ENCODE results near the gene GXYLT2. TPM values are rescaled to one million over a fixed set of nuclear protein-coding genes. Genes with fewer than 3 reads are reported as not detected.
"Not testable (repeated sequence)": the region's sequence is repeated elsewhere in the genome, so short reads cannot be mapped to it uniquely, and the experiment has no call there.

Gene GXYLT2
- total and polyA plus RNA-seq, 4 experiments from 2014 or later = not detected

DNA sequence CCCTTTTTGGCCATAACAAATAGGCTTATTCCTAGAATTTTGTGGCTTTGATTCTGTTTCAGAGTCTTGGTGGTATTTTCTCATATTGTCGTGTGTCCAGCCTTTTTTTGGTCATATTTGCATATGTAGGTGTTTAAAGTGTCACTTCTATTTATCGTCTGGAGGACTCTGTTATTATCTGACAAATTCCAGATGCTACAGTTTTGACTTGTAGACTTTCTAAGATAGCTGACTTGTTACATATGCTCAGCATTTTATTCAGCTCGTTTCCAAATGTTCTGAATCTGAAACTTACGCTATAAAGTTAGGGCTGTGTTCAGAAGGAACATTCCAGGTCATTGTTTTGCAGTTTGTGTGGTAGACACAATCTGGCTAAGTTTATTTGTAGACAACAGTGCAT lies 110.6 kb downstream of the GXYLT2 start:
- Histone ChIP-seq H3K9me3 (ENCODE audit: control insufficient read depth in 1 of 2, low read length in 2 of 2) (no peaks in the 10 kb centered on the region), H3K4me3 (ENCODE audit: low read length in 2 of 2) (peak overlapping the region in 1 of 2 donors; percentile 65), H3K36me3 (ENCODE audit: insufficient read depth, low read length) (peaks cover 8% of the 10 kb centered on the region), H3K27me3 (ENCODE audit: insufficient read depth, low read length) (no peaks in the 10 kb centered on the region), H3K4me1 (ENCODE audit: insufficient read depth, low read length) (peaks cover 60% of the 10 kb centered on the region), H3K27ac (ENCODE audit: low read depth, low read length) (peak overlapping the region; percentile 30)
- intact Hi-C loops (cut with micrococcal nuclease) = loop anchor here (5.0 kb wide), 2 partner anchors 44 to 551 kb away; partner anchors contain the start of gene RYBP
- no peak for DNase-seq
- no peaks in the 10 kb centered on the region for H3K27me3 Mint-ChIP-seq
- H3K4me3 Mint-ChIP-seq = peak overlapping the region; percentile 67 to 92 (median 82)
- ChIA-PET CTCF (ENCODE audit: partially characterized antibody) (interaction anchor here (0.9 to 3.4 kb wide), 6 partner anchors 9 to 333 kb away, joined by 3 to 15 read pairs (median 3); no protein-coding TSS in a partner anchor), POLR2A (ENCODE audit: partially characterized antibody) (interaction anchor here (0.6 to 3.2 kb wide), 2 partner anchors 13 to 1913 kb away, joined by 3 to 10 read pairs; no protein-coding TSS in a partner anchor)
- H3K27ac Mint-ChIP-seq = peak overlapping the region; percentile 22 to 91 (median 81)
- H3K4me1 Mint-ChIP-seq = peaks cover 38 to 60% (median 49%) of the 10 kb centered on the region in 4 donors
- peaks cover 35 to 36% of the 10 kb centered on the region in 2 donors for H3K36me3 Mint-ChIP-seq
- H3K9me3 Mint-ChIP-seq = no peaks in the 10 kb centered on the region

DNA sequence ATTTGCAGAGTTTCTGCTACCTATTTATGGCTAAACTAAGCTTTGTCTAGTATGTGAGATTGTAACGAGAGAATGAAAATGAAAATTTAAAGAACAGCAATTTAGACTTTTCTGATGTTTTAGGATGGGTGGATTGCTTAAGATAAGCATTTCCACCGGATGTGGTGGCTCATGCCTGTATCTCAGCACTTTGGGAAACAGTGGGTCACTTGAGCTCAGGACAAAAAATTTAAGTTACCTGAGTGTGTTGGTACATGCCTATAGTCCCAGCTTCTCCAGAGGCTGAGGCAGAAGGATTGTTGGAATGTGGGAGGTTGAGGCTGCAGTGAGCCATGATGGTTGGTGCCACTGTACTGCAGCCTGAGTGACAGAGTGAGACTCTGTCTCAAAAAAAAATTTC lies 112.1 kb downstream of the GXYLT2 start:
- Mint-ChIP-seq H3K4me1 (peaks cover 44 to 74% (median 59%) of the 10 kb centered on the region in 4 donors), H3K4me3 (peak overlapping the region; percentile 76 to 90 (median 82)), H3K27me3 (no peaks in the 10 kb centered on the region), H3K27ac (peak overlapping the region; percentile 38 to 88 (median 72)), H3K36me3 (peaks cover 47% of the 10 kb centered on the region in 2 donors), H3K9me3 (no peaks in the 10 kb centered on the region)
- no peaks in the 10 kb centered on the region for H3K9me3 ChIP-seq (ENCODE audit: control insufficient read depth in 1 of 2, low read length in 2 of 2)
- CTCF ChIA-PET (ENCODE audit: partially characterized antibody) = interaction anchor here (0.8 to 3.4 kb wide), 12 partner anchors 8 to 63 kb away, joined by 3 to 15 read pairs (median 3); no protein-coding TSS in a partner anchor
- H3K4me3 ChIP-seq (ENCODE audit: low read length in 2 of 2) = peak overlapping the region in 1 of 2 donors; percentile 28
- peaks cover 72% of the 10 kb centered on the region for H3K4me1 ChIP-seq (ENCODE audit: insufficient read depth, low read length)
- intact Hi-C loops (cut with micrococcal nuclease) = loop anchor here (5.0 kb wide), 2 partner anchors 42 to 553 kb away; partner anchors contain the start of gene RYBP
- peak in 4 of 5 donors; percentile 15 to 30 (median 24) for DNase-seq
- POLR2A ChIA-PET (ENCODE audit: partially characterized antibody) = interaction anchor here (1.1 to 1.8 kb wide), 3 partner anchors 17 to 26 kb away, joined by 3 to 6 read pairs (median 4); no protein-coding TSS in a partner anchor
- peaks cover 11% of the 10 kb centered on the region for H3K36me3 ChIP-seq (ENCODE audit: insufficient read depth, low read length)
- no peaks in the 10 kb centered on the region for H3K27me3 ChIP-seq (ENCODE audit: insufficient read depth, low read length)
- H3K27ac ChIP-seq (ENCODE audit: low read depth, low read length) = peak overlapping the region; percentile 37

DNA sequence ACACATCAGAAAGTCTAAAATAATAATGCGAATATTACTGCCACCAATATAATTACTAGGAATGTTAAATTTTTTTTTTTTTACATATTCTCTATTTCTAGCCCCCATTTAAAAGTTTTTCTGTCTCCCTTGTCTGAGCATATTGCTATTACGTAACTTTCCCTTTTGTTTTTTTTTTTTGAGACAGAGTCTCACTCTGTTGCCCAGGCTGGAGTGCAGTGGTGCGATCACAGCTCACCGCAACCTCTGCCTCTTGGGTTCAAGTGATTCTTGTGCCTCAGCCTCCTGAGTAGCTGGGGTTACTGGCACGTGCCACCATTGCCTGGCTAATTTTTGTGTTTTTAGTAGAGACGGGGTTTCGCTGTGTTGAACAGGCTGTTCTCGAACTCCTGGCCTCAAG lies 115.2 kb downstream of the GXYLT2 start:
- peaks cover 60 to 61% of the 10 kb centered on the region in 2 donors for H3K36me3 Mint-ChIP-seq
- peaks cover 27% of the 10 kb centered on the region for H3K36me3 ChIP-seq (ENCODE audit: insufficient read depth, low read length)
- peaks cover 48 to 89% (median 67%) of the 10 kb centered on the region in 4 donors for H3K4me1 Mint-ChIP-seq
- H3K9me3 ChIP-seq (ENCODE audit: control insufficient read depth in 1 of 2, low read length in 2 of 2); H3K9me3 Mint-ChIP-seq; CTCF ChIA-PET (ENCODE audit: partially characterized antibody); H3K4me3 ChIP-seq (ENCODE audit: low read length in 2 of 2); intact Hi-C loops (cut with micrococcal nuclease); H3K27me3 ChIP-seq (ENCODE audit: insufficient read depth, low read length); DNase-seq; H3K27me3 Mint-ChIP-seq; H3K27ac ChIP-seq (ENCODE audit: low read depth, low read length): not testable (repeated sequence)
- peak overlapping the region in 3 of 8 donors; percentile 13 to 68 (median 50) for H3K4me3 Mint-ChIP-seq
- H3K4me1 ChIP-seq (ENCODE audit: insufficient read depth, low read length) = peaks cover 84% of the 10 kb centered on the region
- POLR2A ChIA-PET (ENCODE audit: partially characterized antibody) = interaction anchor here (0.6 kb wide), 1 partner anchor 29 kb away, joined by 3 read pairs; no protein-coding TSS in a partner anchor
- peak overlapping the region in 3 of 7 donors; percentile 37 to 88 (median 44) for H3K27ac Mint-ChIP-seq

DNA sequence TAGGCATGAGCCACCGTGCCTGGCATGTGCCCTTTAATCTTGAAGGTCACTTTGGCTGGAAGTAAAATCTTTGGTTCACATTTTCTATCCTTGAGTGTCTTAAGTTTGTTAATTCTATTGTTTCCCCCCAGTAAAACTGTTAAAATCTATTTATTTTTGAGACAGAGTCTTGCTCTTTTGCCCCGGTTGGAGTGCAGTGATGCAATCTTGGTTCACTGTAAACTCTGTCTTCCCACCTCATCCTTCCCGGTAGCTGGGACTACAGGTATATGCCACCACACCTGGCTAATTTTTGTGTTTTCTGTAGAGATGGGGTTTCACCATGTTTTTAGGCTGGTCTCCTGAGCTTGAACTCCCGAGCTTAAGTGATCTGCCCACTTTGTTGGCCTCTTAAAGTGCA lies 116.5 kb downstream of the GXYLT2 start:
- Mint-ChIP-seq H3K27ac (peak overlapping the region in 4 of 7 donors; percentile 46 to 80 (median 64)), H3K27me3 (no peaks in the 10 kb centered on the region), H3K9me3 (no peaks in the 10 kb centered on the region), H3K36me3 (peaks cover 66% of the 10 kb centered on the region in 2 donors), H3K4me1 (peaks cover 50 to 90% (median 69%) of the 10 kb centered on the region in 4 donors), H3K4me3 (peak overlapping the region in 5 of 8 donors; percentile 6 to 80 (median 33))
- peaks cover 27% of the 10 kb centered on the region for H3K36me3 ChIP-seq (ENCODE audit: insufficient read depth, low read length)
- no peak overlapping the region for H3K4me3 ChIP-seq (ENCODE audit: low read length in 2 of 2)
- POLR2A ChIA-PET (ENCODE audit: partially characterized antibody) = no interaction called here
- CTCF ChIA-PET (ENCODE audit: partially characterized antibody) = interaction anchor here (0.5 to 0.7 kb wide), 2 partner anchors 50 to 1564 kb away, joined by 3 to 4 read pairs; no protein-coding TSS in a partner anchor
- no peaks in the 10 kb centered on the region for H3K27me3 ChIP-seq (ENCODE audit: insufficient read depth, low read length)
- intact Hi-C loops (cut with micrococcal nuclease) = no loop called here
- no peaks in the 10 kb centered on the region for H3K9me3 ChIP-seq (ENCODE audit: control insufficient read depth in 1 of 2, low read length in 2 of 2)
- H3K27ac ChIP-seq (ENCODE audit: low read depth, low read length) = no peak overlapping the region
- H3K4me1 ChIP-seq (ENCODE audit: insufficient read depth, low read length) = peaks cover 84% of the 10 kb centered on the region
- DNase-seq = no peak

DNA sequence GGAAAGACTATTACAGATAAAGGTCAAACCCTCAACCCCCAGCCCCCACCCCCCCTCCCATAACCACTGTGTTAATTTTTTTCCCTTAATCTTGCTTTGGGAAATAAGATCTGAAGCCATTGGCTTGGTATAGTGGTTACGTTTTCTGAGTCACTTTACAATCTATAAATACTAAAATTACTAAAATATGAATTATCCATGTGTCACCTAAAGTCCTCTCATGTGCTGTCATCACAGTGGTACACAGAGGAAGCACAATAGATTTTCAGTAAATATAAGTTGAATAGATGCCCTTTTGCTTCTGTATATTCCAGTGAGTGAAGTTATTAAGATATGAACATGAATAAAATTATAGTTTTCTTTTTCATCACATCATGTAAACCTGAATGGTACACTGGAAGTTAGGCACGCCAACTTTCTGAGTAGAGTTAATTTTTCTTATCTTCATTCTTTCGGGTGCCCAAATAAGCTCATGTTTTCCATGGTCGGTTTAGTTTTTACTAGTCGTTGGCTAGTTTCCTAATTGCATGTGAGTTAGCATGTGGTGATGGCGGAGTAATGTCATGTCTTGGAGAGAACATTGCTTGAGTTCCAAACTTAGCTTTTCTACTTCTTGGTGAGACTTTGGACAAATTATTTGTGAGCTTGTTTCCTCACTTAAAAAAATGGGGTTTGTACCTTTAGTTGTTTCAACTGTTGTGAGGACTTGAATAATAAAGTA lies 120.3 kb downstream of the GXYLT2 start:
- H3K27ac Mint-ChIP-seq = peak overlapping the region in 5 of 7 donors; percentile 3 to 80 (median 6)
- no peaks in the 10 kb centered on the region for H3K27me3 Mint-ChIP-seq
- no peak for DNase-seq
- H3K4me1 Mint-ChIP-seq = peaks cover 55 to 94% (median 71%) of the 10 kb centered on the region in 4 donors
- no peaks in the 10 kb centered on the region for H3K27me3 ChIP-seq (ENCODE audit: insufficient read depth, low read length)
- H3K4me1 ChIP-seq (ENCODE audit: insufficient read depth, low read length) = peaks cover 88% of the 10 kb centered on the region
- H3K9me3 Mint-ChIP-seq = no peaks in the 10 kb centered on the region
- peaks cover 19% of the 10 kb centered on the region for H3K36me3 ChIP-seq (ENCODE audit: insufficient read depth, low read length)
- H3K9me3 ChIP-seq (ENCODE audit: control insufficient read depth in 1 of 2, low read length in 2 of 2) = no peaks in the 10 kb centered on the region
- peaks cover 56 to 69% of the 10 kb centered on the region in 2 donors for H3K36me3 Mint-ChIP-seq
- ChIA-PET CTCF (ENCODE audit: partially characterized antibody) (interaction anchor here (0.8 to 3.0 kb wide), 3 partner anchors 10 to 1133 kb away, joined by 3 to 15 read pairs (median 4); no protein-coding TSS in a partner anchor), POLR2A (ENCODE audit: partially characterized antibody) (interaction anchor here (1.0 kb wide), 1 partner anchor 11 kb away, joined by 4 read pairs; no protein-coding TSS in a partner anchor)
- no peak overlapping the region for H3K27ac ChIP-seq (ENCODE audit: low read depth, low read length)
- intact Hi-C loops (cut with micrococcal nuclease) = no loop called here
- peak overlapping the region in 6 of 8 donors; percentile 25 to 66 (median 42) for H3K4me3 Mint-ChIP-seq
- H3K4me3 ChIP-seq (ENCODE audit: low read length in 2 of 2) = no peak overlapping the region

DNA sequence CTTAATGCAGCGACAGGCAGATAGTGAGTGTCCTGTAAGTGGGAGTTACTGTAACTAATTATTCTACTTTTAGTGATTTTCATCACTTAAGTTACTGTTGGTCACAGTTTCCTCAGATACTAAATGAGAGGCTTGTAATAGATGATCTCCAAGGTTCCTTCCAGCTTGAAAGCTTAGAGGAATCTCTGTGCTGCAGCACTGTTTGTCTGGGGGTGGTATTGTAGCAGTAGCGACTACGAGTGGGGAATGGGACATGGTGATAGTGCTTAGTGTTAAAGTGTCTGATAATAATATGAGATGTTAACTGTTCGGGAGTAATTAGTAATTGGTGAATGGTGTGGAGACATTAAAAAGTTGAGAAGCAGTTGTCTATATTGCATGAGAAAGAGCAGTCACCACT lies 121.2 kb downstream of the GXYLT2 start:
- H3K27ac Mint-ChIP-seq = peak overlapping the region in 6 of 7 donors; percentile 5 to 91 (median 28)
- H3K4me3 Mint-ChIP-seq = peak overlapping the region in 6 of 8 donors; percentile 15 to 66 (median 34)
- peaks cover 55 to 93% (median 68%) of the 10 kb centered on the region in 4 donors for H3K4me1 Mint-ChIP-seq
- peaks cover 87% of the 10 kb centered on the region for H3K4me1 ChIP-seq (ENCODE audit: insufficient read depth, low read length)
- no peak overlapping the region for H3K4me3 ChIP-seq (ENCODE audit: low read length in 2 of 2)
- no peaks in the 10 kb centered on the region for H3K27me3 ChIP-seq (ENCODE audit: insufficient read depth, low read length)
- H3K9me3 Mint-ChIP-seq = no peaks in the 10 kb centered on the region
- CTCF ChIA-PET (ENCODE audit: partially characterized antibody) = interaction anchor here (0.6 to 3.0 kb wide), 3 partner anchors 8 to 12 kb away, joined by 3 to 15 read pairs (median 3); no protein-coding TSS in a partner anchor
- DNase-seq = no peak
- intact Hi-C loops (cut with micrococcal nuclease) = no loop called here
- peaks cover 50 to 61% of the 10 kb centered on the region in 2 donors for H3K36me3 Mint-ChIP-seq
- POLR2A ChIA-PET (ENCODE audit: partially characterized antibody) = interaction anchor here (1.0 kb wide), 1 partner anchor 12 kb away, joined by 4 read pairs; no protein-coding TSS in a partner anchor
- no peak overlapping the region for H3K27ac ChIP-seq (ENCODE audit: low read depth, low read length)
- no peaks in the 10 kb centered on the region for H3K27me3 Mint-ChIP-seq
- H3K36me3 ChIP-seq (ENCODE audit: insufficient read depth, low read length) = peaks cover 19% of the 10 kb centered on the region
- H3K9me3 ChIP-seq (ENCODE audit: control insufficient read depth in 1 of 2, low read length in 2 of 2) = no peaks in the 10 kb centered on the region

Measured in CD4-positive, alpha-beta memory T cell (primary cell).